Activated CD4-positive, alpha-beta T cell treated with anti-CD3 and anti-CD28 coated beads, Interleukin-10, Interleukin-2, amounts not matched to agents 100 ng/mL and 50 ng/mL, durations not matched to agents 16 hours and 8 hours (primary cell): ENCODE results near the gene F2RL3.
"Not testable (repeated sequence)": the region's sequence is repeated elsewhere in the genome, so short reads cannot be mapped to it uniquely, and the experiment has no call there.

Experiments
- DNase-seq: peaks from one replicate; pipeline ENCODE4 v3.0.0-alpha.2; 2020

Gene F2RL3

GRCh38 chr19:16927883-16928282 lies 39.1 kb downstream of the F2RL3 start:
- DNase-seq, result no peak

DNA sequence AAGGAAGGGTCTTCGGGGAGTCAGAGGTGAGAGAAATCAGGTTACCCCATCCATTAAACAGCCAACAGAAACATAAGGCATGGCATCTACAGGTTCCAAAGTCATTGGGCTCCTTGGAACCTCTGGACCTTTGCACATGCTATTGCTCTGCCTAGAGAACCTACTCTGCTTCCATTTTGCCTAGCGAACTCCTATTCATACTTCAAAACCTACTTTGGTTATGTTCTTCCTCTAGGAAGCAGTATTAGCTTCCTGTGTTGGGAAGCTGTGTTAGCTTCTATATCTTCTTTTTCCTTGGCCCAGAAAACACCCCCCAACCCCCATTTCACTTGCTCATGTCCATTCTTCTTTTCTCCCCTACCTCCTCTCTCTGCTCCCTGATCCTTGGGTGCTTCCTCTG lies 39.6 kb downstream of the F2RL3 start:
- DNase-seq, result no peak

DNA sequence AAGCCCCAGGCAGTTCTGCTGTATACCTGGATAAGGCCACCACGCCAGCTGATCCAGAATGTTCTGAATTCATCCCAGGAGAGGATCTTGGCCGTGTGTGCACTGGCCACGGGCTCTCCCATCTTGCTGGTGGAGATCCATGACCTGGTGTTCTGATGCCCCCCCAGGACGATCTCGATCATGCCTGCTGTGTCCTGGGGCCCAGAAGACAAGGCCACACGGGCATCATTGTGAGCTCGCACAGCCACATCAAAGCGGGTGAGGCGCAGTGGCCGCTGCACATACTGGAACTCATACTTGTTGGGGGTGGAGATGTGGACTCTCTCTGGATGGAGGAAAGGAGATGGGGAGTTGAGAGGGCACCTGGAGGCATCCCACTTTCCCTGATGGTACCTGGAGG lies 40.1 kb downstream of the F2RL3 start:
- no peak for DNase-seq

- no peak for DNase-seq
Measured at GRCh38 chr19:16930753-16931152, 42.0 kb downstream of the F2RL3 start.

DNA sequence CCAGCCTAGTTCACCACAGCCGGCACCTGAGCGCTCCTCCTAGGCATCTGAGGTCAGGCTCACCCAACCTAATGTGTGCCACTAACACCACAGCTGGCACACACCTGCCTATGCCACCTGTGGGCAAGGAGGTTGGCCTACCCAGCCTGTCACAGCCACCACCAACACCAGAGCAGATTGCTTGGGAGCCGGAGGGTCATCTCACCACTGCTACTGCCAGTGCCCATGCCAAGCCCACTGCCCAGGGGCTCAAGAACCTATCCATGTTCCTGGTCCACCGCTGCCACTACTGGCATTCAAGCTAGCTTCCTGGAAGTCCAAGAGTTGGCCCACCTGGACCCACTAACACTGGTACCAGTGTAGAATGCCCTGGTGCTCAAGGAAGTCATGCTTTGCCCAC lies 42.5 kb downstream of the F2RL3 start:
- DNase-seq, result no peak

- DNase-seq, result no peak
Measured at GRCh38 chr19:16934489-16934888, 45.7 kb downstream of the F2RL3 start.

- DNase-seq, result no peak
Measured at GRCh38 chr19:16936901-16937300, 48.1 kb downstream of the F2RL3 start.

DNA sequence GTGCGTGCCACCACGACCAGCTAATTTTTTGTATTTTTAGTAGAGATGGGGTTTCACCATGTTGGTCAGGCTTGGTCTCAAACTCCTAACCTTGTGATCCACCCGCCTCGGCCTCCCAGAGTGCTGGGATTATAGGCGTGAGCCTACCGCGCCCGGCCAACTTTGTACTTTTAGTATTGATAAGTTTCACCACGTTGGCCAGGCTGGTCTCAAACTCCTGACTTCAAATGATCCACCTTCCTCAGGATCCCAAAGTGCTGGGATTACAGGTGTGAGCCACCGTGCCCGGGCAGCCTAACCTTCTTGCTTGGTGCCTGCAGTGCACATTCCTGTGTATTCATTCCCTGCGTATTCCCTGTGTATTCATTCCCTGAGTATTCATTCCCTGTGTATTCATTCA lies 49.0 kb downstream of the F2RL3 start:
- DNase-seq, result not testable (repeated sequence)

DNA sequence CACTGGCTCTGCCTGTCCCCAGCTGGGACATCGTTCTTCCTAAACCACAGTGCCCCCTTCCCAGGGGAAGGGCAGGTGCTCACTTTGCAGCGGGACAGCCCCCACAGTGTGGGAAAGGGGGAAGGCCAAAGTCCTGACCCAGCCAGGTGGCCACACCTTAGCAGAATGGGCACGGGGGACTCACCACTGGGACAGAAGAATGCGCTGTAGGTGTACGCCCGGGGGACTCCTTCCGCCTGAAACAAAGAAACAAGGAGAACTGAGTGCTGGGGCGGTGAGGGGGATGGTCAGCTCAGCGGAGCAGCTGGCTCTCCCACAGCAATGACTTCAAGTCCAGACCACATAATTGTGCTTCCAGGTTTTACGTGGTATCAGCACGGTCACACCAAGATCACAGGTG lies 49.4 kb downstream of the F2RL3 start:
- no peak for DNase-seq

GRCh38 chr19:16940063-16940462 lies 51.3 kb downstream of the F2RL3 start:
- DNase-seq, result not testable (repeated sequence)

GRCh38 chr19:16940626-16941025 lies 51.8 kb downstream of the F2RL3 start:
- no peak for DNase-seq
